ENCODE data around the gene PSTPIP2.
"Not testable (repeated sequence)": the region's sequence is repeated elsewhere in the genome, so short reads cannot be mapped to it uniquely, and the experiment has no call there.

PSTPIP2 gene

DNA sequence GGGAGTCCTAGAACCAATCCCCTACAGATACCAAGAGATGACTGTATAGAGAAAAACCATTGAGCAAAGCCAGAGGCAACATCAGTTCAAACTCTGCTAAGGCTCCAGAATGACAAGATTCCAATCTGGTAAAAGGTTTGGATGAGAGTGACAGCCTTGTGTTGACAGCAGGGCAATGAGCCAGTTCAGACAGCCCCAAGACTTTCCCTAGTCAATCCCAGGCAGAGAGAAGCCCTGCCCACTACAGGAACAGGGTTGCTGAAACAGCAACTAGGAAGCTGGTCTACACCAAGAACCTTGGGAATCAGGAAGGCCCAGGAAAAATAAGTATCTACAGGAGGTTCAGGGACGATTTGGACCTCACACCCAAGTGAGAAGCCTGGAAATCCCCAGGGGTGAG is 3.3 kb downstream of the PSTPIP2 start:
- no peak for DNase-seq

- no peak for DNase-seq
Measured at GRCh38 chr18:46067438-46068007, 4.5 kb downstream of the PSTPIP2 start.

- no peak for DNase-seq
Measured at GRCh38 chr18:46062781-46063180, 9.3 kb downstream of the PSTPIP2 start.

- no peak for DNase-seq
Measured at GRCh38 chr18:46061796-46062195, 10.3 kb downstream of the PSTPIP2 start.

GRCh38 chr18:46061387-46061786 is 10.7 kb downstream of the PSTPIP2 start:
- no peak for DNase-seq

DNA sequence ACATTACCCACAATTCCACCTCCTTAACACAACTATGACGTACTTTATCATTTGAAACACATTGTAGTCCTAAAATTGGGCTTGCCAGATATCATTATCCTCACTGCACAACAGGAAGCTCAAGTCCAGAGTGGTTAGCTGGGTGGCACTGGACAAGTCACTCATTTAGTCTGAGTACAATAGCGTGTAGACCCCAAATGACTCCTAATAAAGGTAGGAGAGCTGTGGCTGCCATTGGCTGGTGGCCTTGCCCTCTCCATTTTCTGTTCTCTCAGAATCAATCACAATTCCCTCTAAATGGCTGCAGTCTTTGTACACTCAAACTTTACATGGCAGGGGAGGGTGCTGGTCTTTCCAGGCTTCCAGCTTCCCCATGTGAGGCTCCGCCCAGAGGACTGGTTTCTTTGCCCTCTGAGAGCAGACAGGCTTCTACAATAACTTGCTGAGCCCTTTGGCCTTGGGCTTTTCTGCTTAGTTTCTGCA is 11.7 kb downstream of the PSTPIP2 start:
- DNase-seq: no peak

DNA sequence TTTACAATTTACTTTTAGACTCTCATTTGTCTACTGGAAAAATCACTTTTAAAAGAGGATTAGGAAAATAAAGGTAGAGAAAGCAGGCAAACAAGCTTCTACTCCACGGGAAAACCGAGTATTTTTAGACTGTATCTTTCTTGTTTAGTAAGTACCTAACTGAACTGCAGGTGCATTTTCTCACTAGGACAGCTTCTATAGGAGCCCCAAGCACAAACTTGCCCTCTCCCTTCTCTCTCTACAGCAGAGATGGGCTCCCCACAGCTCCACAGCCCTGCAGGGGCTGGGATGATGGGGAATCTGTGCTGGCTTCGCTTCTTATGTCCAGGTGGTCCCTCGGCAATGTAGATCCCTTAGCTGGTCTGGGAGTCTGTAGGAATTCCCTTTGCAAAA is 16.2 kb downstream of the PSTPIP2 start:
- DNase-seq: no peak

- DNase-seq: no peak
Measured at GRCh38 chr18:46054956-46055837, 16.9 kb downstream of the PSTPIP2 start.

- DNase-seq: no peak
Measured at GRCh38 chr18:46053368-46054095, 18.5 kb downstream of the PSTPIP2 start.

- no peak for DNase-seq
Measured at GRCh38 chr18:46051731-46052461, 20.2 kb downstream of the PSTPIP2 start.

GRCh38 chr18:46050268-46050667 is 21.8 kb downstream of the PSTPIP2 start:
- DNase-seq: no peak

DNA sequence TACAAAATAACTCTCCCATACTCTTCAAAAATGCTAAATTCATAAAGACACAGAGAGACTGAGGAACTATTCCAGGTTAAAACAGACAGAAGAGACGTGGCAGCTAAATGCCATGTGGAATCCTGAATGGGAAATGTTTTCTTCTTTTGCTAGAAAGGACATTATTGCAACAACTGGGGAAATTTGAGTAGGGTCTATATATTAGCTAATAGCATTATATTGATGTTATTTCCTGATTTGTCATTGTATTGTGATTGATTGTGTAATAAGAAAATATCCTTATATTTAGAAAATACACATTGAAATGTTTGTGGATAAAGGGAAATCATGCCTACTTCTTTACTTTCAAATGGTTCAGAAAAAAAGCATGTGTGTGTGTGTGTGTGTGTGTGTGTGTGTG is 23.4 kb downstream of the PSTPIP2 start:
- no peak for DNase-seq

DNA sequence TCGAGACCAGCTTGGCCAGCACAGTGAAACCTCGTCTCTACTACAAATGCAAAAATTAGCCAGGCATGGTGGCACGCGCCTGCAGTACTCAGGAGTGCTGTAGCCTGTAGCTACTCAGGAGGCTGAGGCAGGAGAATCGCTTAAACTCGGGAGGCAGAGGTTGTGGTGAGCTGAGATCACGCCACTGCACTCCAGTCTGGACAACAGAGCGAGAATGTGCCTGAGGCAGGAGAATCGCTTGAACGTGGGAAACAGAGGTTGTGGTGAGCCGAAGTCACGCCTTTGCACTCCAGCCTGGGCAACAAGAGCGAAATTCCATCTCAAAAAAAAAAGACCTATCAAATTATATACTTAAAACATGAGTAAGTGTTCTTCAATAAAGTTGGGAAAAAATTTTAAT is 24.7 kb downstream of the PSTPIP2 start:
- DNase-seq: not testable (repeated sequence)

DNA sequence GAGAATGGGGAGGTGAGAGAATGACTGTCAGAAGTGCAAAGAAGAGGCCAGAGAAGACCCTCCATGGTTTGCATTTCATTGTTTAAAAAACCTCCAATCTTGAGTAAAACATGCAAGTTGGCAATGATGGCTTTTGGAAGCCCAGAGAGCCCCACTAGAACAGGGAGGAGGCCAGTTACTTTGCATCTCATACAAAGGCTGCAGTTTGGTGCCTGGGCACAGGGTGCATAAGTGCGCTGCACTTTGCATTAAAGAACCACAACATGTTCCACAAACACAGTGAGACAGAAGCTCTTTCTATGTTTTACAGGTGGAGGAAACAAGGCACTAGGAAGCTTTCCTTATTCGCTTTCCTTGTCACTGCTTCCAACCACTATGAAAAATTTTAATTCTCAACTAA is 25.4 kb downstream of the PSTPIP2 start:
- no peak for DNase-seq

GRCh38 chr18:46046126-46046525 is 25.9 kb downstream of the PSTPIP2 start:
- DNase-seq: no peak

- no peak for DNase-seq
Measured at GRCh38 chr18:46042571-46043123, 29.4 kb downstream of the PSTPIP2 start.

DNA sequence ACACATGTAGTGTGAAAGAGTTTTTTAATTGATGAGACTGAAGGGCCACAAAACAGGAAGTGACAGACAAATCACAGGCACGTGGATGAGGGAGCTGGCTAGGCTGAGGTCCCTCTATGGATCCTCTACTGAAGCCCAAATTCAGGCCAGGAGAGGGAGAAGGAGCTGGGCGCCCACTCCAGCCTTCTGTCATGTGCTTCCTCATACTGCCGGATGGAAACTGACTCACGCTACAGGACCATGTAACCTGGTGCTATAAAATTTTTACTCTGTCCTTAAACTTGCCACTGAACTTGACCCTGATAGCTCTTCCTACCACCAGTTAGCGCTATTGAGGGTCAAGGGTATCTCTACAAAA is 31.3 kb downstream of the PSTPIP2 start:
- DNase-seq: no peak

DNA sequence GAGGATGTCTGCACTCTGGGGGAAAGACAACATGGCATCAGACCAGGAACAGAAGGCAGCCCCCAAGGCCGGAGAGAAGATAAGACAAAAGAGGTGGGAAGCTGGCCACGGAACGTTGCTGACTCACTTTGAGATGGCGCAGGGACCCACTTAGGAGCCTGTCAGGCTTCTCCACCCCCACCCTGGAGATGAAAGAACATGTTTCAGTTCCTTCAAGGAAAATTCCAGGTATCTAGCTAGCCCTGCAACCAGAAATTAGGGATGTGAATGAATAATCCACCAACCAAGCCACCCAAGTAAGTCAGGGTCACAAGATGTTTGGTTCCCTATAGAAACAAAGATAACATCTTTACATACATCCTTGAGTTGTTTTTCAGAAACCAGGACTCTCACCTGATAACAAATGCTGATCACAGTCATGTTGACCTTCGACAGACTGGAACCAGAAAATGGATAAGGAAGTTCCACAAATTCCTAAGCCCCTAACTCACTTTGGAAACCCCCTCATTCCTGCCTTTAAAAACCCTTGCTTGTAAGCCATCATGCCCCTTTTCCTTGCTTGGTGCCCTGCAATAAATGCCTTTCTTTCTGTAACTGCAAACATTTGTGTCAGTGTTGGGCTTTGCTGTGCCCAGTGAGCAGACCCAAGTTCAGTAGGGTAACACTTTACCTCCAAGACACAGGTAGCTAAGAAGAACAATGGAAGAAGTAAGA is 31.9 kb downstream of the PSTPIP2 start:
- DNase-seq: no peak

DNA sequence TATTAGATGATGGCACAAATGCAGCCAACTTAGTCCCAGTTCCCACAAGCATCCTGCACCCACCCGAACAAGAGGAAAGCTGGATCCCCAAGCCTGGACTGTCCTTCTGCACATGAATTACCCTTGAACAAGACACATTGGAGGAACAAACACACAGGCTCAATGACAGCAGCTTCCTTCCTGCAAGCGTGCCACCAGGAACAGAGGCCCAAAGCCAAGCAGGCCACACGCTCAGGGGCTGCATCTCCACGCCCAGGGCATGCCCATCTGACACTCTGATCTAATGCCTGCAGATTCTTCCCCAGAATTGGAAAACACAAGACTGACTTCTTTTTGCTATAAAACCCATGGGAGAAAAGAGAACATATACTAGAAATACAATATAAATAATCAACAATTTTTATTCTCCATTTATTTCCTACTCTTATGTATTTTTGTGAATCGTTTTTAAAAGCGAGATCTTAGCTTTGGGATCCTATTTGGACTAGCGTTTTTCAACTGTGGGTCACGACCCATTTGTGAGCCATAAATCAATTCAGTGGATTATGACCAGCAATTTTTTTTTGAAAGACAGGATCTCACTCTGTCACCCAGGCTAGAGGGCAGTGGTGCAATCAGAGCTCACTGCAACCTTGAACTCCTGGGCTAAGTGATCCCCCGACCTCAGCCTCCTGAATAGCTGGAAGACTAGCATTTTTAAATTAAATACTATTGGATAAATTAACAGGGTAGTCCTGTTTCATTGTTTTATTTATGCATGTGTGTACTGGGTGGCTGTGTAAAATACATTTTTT is 34.4 kb downstream of the PSTPIP2 start:
- DNase-seq: no peak

GRCh38 chr18:46035696-46036680 is 36.1 kb downstream of the PSTPIP2 start:
- no peak for DNase-seq
